CD4-positive, alpha-beta T cell treated with Interferon gamma for 1 hour (primary cell): ENCODE data around the gene MYO7B.

ENCODE experiments used
- DNase-seq: peaks from one replicate; pipeline ENCODE4 v3.0.0-alpha.2; 2020

The MYO7B gene

GRCh38 chr2:127670055-127670956 lies 134.8 kb downstream of the MYO7B start:
- no peak for DNase-seq

DNA sequence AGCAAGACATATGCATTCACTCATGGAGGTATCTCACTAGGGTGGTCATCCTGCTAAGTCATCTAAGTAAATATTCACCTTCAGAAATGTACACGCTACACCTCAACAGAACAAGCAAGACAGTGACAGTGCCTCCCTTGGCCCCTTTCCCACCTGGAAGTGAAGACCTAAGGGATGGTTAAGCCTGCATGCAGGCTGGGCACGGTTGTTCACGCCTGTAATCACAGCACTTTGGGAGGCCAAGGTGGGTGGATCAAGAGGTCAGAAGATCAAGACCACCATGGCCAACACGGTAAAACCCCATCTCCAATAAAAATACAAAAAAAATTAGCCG lies 135.4 kb downstream of the MYO7B start:
- no peak for DNase-seq

GRCh38 chr2:127671557-127672302 lies 136.2 kb downstream of the MYO7B start:
- no peak for DNase-seq

- DNase-seq = no peak
Measured at GRCh38 chr2:127672341-127673224, 137.1 kb downstream of the MYO7B start.

- no peak for DNase-seq
Measured at GRCh38 chr2:127673291-127674069, 138.0 kb downstream of the MYO7B start.

DNA sequence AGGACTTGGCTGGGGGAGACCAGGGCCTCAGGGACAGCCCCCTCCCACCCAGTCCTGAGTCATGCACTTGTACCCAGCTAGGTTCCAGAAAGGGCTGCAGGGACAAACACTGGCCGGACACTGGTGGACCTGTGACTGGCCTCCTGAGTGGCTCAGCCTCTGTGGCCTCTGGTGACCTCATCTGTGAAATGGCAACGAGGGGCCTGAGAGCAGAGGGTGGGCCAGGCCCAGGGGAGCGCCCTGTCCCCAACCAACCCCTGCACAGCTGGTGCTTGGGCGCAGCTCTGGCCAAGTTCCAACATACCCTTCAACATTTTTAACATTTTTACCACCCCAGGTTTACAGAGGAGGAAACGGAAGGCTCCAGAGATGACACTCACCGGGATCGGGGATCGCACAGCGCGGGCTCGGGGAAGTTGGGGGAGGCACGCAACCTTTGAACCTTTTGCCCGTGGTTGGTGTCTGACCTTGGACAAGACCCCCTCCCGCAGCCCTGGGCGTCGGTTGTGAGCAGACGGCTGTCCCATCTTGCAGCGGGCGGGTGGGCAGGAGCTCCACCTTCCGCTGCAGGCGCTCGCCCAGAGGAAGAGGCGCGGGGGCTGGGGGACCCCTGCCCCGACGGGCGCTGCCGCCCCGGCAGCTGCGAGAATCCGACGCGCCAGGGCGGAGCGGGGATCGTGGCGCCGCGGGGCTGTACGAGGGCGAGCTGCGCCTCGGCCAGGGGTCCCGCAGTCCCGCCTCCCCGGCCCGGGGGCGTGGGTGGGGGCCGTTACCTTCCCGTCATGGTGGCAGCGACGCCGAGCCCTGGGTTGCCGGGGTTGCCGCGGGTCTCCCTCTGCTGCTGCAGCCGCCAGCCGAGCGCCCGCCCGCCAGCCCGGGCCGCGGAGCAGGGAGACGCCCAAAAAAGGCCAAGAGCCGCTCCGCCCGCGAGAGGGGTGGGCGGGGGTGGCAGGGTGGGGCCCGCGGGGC lies 139.0 kb downstream of the MYO7B start:
- DNase-seq = no peak

DNA sequence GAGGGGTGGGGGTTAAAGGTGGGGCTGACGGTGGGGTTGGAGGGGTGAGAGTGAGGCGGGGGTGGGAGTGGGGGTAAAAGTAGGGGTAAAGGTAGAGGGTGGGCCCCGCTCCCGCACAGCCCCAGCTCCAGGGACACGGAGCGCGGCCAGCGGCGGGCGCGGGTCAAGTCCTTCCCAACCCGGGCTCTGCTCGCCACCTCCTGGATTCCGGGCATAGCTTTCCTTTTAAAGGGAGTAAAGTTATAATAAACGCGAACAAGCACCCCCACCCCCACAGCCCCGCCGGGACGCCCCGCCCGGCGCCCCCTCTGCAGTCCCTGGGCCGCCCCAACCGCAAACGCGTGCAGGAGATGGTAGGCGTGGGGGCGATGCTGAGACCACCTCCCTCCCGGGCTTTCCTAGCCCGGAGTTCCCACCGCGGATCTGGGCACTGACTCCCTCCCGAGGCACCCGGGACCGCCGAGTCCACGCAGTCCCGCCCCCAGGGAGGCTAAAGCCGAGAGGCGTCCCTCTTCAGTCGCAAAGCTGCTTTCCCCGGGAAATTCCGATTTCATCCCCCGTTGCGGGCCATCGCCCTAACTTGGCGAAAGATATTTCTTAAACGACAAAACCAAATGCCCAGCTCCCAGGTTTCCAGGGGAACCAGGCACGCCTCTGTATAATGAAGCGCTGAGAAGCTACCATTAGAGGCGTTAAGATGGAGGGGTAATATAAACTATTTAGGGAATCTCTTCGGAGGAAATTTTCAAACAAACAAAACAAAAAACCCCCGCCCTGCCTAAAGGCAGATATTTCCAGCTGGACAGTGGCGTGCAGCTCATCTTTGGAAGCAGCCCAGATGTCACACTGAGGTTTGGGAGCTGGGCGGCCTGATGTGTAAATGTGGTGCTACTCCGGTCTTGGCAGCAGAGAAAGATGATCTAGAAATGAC lies 140.1 kb downstream of the MYO7B start, which contains the start of gene LIMS2:
Gene LIMS2 (minus strand): TSS at position 200 of the 931 bp plus-strand sequence. CDS start 506 bp downstream, outside the sequence.
- DNase-seq = no peak

DNA sequence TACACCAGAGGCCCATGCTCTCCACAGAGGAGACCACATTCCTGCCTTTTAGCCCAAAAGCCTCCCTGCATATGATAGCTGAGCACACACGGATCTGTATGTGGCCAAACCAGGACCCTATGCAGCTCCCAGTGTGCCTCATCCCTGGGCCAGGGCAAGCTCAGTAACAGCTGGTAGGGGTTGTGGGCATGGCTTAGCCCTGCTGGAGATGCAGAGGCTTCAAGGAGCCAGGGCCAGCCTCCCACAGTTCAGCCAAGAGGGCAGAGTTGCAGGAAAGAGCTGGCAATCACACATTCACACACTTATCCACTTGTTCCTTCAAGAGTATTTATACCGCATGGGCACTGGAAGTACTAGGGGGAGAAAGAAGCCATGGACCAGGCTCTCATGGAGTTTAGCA lies 141.4 kb downstream of the MYO7B start:
- DNase-seq = no peak

DNA sequence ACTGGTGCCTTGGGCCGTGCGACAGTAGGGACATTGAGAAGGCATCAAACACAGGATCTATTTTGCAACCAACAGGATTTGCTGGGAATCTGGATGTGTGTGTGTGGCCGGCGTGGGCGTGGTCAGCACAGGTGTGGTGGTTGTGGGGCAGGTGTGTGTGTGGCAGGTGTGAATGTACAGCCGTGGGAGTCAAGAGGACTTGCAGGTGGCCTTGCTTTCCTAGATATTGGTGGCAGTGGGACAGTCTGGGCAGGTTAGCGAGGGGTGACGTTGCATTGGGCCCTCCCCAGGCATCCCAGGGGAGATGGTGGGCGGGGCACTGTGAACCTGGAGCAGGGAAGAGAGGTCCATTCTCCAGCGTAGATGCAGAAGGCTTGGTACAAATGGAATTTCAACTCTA lies 143.0 kb downstream of the MYO7B start:
- DNase-seq = no peak

DNA sequence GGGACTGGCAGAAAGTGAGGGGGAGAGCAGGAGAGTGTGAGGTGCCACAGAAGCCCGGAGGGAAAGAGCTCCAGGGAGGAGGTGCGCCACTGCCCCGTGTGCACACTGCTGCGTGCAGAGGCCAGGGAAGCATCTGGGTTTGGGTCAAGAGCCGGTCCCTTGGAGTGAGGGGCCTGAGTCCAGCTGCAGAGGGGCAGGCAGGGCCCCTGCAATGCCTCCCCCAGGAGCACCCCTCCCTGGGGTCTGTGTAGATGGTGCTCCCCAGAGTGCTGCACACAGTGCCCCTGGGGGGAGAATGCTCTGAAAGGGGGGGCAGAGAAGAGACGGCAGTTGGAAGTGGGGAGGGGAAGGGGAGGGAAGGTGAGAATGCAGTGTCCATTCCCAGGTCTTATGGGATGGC lies 143.5 kb downstream of the MYO7B start:
- no peak for DNase-seq

DNA sequence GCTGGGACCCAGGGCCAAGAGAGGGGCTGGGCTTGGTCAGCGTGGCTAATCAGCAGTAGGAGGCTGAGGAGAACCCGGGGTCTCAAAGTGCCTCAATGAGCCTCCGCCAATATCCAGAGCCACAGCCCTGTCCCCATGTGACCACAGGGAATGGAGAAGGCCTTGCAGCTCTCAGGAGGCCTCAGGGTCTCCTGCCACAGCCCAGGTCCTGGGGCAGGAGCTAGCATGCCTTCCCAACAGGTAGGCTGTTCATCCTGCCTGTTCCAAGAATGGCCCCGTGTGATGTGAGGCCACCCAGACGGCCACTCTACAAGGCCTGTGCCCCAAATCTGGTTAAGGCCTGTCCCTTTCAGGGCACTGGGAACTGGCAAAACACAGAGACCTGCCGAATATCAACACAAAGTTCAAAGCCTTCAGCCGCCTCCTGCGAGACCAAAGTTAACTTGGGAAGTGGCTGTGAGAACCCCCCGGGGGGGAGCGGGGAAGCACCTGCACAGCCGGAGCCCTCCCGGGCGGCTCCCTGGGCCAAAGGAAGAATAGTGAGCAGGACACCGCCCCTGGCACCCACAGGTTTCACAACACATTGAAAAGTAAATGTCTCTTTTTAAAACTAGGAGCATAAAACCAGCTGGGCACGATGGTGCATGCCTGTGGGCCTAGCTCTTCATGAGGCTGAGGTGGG lies 144.3 kb downstream of the MYO7B start:
- no peak for DNase-seq

DNA sequence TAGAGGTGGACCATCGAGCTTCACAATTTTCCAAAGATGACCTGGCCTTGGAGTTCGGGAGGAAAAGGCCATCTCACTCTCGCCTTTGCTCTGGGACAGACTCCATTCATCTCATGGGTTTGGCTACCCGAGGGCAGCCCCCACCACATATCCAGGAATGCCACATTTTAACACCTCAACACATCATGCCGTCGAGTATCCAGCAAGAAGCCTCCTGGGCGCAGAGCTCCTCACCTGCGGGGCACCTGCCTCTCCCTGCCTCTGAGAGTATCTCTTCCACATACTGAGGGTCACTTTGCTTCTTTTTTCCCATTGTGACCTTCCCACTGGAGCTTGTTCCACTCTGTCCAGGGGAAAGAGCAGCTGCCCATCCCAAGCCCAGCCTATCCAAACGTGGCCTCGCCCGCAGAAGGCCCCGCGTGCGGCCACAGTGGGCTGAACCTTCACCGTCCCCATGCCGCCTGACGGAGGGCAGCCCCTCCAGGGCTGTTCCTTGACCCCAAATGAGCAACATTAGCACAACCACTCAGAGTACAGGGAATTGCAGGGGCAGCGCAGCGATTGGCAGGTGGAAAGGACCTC lies 145.3 kb downstream of the MYO7B start:
- no peak for DNase-seq

GRCh38 chr2:127681288-127681804 lies 145.9 kb downstream of the MYO7B start:
- DNase-seq = no peak

- DNase-seq = no peak
Measured at GRCh38 chr2:127681976-127682857, 146.7 kb downstream of the MYO7B start.

- no peak for DNase-seq
Measured at GRCh38 chr2:127683056-127683455, 147.6 kb downstream of the MYO7B start.

DNA sequence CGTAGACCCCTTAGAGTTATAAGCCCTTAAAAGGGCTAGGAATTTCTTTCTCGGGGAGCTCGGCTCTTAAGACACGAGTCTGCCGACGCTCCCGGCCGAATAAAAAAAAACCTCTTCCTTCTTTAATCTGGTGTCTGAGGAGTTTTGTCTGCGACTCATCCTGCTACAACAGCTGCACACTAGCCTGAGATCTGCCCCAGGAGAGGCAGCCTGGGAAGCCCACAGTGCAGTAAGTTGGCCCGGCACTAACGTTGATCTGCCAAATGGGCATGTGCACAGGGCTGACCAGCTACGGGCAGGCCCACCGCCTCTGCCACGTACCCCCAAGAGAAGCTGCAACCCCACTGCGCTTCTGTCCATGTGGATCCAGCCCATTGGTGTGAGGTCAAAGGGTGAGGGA lies 148.3 kb downstream of the MYO7B start:
- DNase-seq = no peak

- DNase-seq = no peak
Measured at GRCh38 chr2:127685410-127686080, 150.1 kb downstream of the MYO7B start.
